ENCODE data around the gene IQCH.
"Not testable (repeated sequence)": the region's sequence is repeated elsewhere in the genome, so short reads cannot be mapped to it uniquely, and the experiment has no call there.

IQCH gene

GRCh38 chr15:67349634-67350033 is 95.0 kb downstream of the IQCH start:
- H3K4me2 ChIP-seq = no peak overlapping the region
- no peaks in the 10 kb centered on the region for H4K20me1 ChIP-seq
- no peaks in the 10 kb centered on the region for H3K4me1 ChIP-seq
- peaks cover 25 to 43% (median 32%) of the 10 kb centered on the region in 11 experiments for H3K9me3 ChIP-seq (replicated peaks in 1 of 11)
- H3K36me3 ChIP-seq = no peaks in the 10 kb centered on the region
- no peak for TF ChIP-seq Cebpa-rat (IDR thresholded peaks at IDR 0.05)
- H3K4me3 ChIP-seq = no peak overlapping the region
- no peak overlapping the region for H3K9ac ChIP-seq
- no peaks in the 10 kb centered on the region for H3K27me3 ChIP-seq
- no peak overlapping the region for H3K27ac ChIP-seq

- H4K20me1 ChIP-seq = no peaks in the 10 kb centered on the region
- H3K27me3 ChIP-seq = no peaks in the 10 kb centered on the region
- H3K9ac ChIP-seq = no peak overlapping the region
- H3K4me3 ChIP-seq = no peak overlapping the region
- no peak overlapping the region for H3K27ac ChIP-seq
- peaks cover 20 to 39% (median 28%) of the 10 kb centered on the region in 11 experiments for H3K9me3 ChIP-seq (replicated peaks in 1 of 11)
- no peaks in the 10 kb centered on the region for H3K36me3 ChIP-seq
- no peak overlapping the region for H3K4me2 ChIP-seq
- no peak for TF ChIP-seq Cebpa-rat (IDR thresholded peaks at IDR 0.05)
- no peaks in the 10 kb centered on the region for H3K4me1 ChIP-seq
These were observed 95.5 kb downstream of the IQCH start for GRCh38 chr15:67350042-67350441.

- peaks cover 0 to 2% (median under 1%) of the 10 kb centered on the region in 11 experiments; a peak in 10 of 22 replicates for H3K9me3 ChIP-seq (replicated peaks in 1 of 11)
- TF ChIP-seq Cebpa-rat (IDR thresholded peaks at IDR 0.05) = no peak
- no peaks in the 10 kb centered on the region for H3K27me3 ChIP-seq
- no peaks in the 10 kb centered on the region for H3K36me3 ChIP-seq
- H3K4me3 ChIP-seq = no peak overlapping the region
- no peaks in the 10 kb centered on the region for H3K4me1 ChIP-seq
- no peak overlapping the region for H3K9ac ChIP-seq
- no peak overlapping the region for H3K4me2 ChIP-seq
- no peak overlapping the region for H3K27ac ChIP-seq
- no peaks in the 10 kb centered on the region for H4K20me1 ChIP-seq
These were observed 103.8 kb downstream of the IQCH start for GRCh38 chr15:67358391-67358790.

- H3K27me3 ChIP-seq = no peaks in the 10 kb centered on the region
- no peak overlapping the region for H3K4me3 ChIP-seq
- H3K9ac ChIP-seq = no peak overlapping the region
- no peak for TF ChIP-seq Cebpa-rat (IDR thresholded peaks at IDR 0.05)
- H3K4me1 ChIP-seq = no peaks in the 10 kb centered on the region
- no peaks in the 10 kb centered on the region for H3K36me3 ChIP-seq
- no peak overlapping the region for H3K27ac ChIP-seq
- H4K20me1 ChIP-seq = no peaks in the 10 kb centered on the region
- H3K4me2 ChIP-seq = no peak overlapping the region
- H3K9me3 ChIP-seq (replicated peaks in 1 of 11) = no peaks in the 10 kb centered on the region; a peak in 1 of 22 replicates
These were observed 104.2 kb downstream of the IQCH start for GRCh38 chr15:67358812-67359211.

- Histone ChIP-seq H3K27me3 (no peaks in the 10 kb centered on the region), H3K36me3 (no peaks in the 10 kb centered on the region), H3K4me2 (no peak overlapping the region), H3K9ac (no peak overlapping the region), H3K4me1 (no peaks in the 10 kb centered on the region), H3K9me3 (replicated peaks in 1 of 11) (no peaks in the 10 kb centered on the region; a peak in 1 of 22 replicates), H4K20me1 (no peaks in the 10 kb centered on the region), H3K27ac (no peak overlapping the region), H3K4me3 (no peak overlapping the region)
- no peak for TF ChIP-seq Cebpa-rat (IDR thresholded peaks at IDR 0.05)
These were observed 105.0 kb downstream of the IQCH start for GRCh38 chr15:67359431-67360079.

GRCh38 chr15:67361100-67361499 is 106.5 kb downstream of the IQCH start:
- no peaks in the 10 kb centered on the region; a peak in 1 of 22 replicates for H3K9me3 ChIP-seq (replicated peaks in 1 of 11)
- no peak overlapping the region for H3K27ac ChIP-seq
- no peaks in the 10 kb centered on the region for H3K27me3 ChIP-seq
- H3K4me1 ChIP-seq = no peaks in the 10 kb centered on the region
- no peaks in the 10 kb centered on the region for H3K36me3 ChIP-seq
- no peaks in the 10 kb centered on the region for H4K20me1 ChIP-seq
- TF ChIP-seq Cebpa-rat (IDR thresholded peaks at IDR 0.05) = no peak
- H3K4me2 ChIP-seq = no peak overlapping the region
- H3K4me3 ChIP-seq = no peak overlapping the region
- H3K9ac ChIP-seq = no peak overlapping the region

- not testable (repeated sequence) for H3K36me3 ChIP-seq; H3K9me3 ChIP-seq (replicated peaks in 1 of 11); H3K4me1 ChIP-seq; H3K27ac ChIP-seq; H3K4me3 ChIP-seq; H3K4me2 ChIP-seq; H4K20me1 ChIP-seq; H3K27me3 ChIP-seq; H3K9ac ChIP-seq
These were observed 109.1 kb downstream of the IQCH start for GRCh38 chr15:67363712-67364111.

- Histone ChIP-seq H3K9ac (no peak overlapping the region), H3K4me1 (peaks cover 0 to 9% (median 0%) of the 10 kb centered on the region in 10 experiments; a peak in 7 of 20 replicates), H3K9me3 (replicated peaks in 1 of 11) (no peaks in the 10 kb centered on the region; a peak in 1 of 22 replicates), H3K36me3 (no peaks in the 10 kb centered on the region), H3K27ac (no peak overlapping the region), H3K4me3 (no peak overlapping the region), H3K27me3 (no peaks in the 10 kb centered on the region), H4K20me1 (no peaks in the 10 kb centered on the region), H3K4me2 (no peak overlapping the region)
- no peak for TF ChIP-seq Cebpa-rat (IDR thresholded peaks at IDR 0.05)
These were observed 111.4 kb downstream of the IQCH start for GRCh38 chr15:67365994-67366393.

GRCh38 chr15:67366904-67367303 is 112.3 kb downstream of the IQCH start:
- no peaks in the 10 kb centered on the region for H3K36me3 ChIP-seq
- no peak overlapping the region for H3K9ac ChIP-seq
- no peaks in the 10 kb centered on the region; a peak in 1 of 22 replicates for H3K9me3 ChIP-seq (replicated peaks in 1 of 11)
- TF ChIP-seq Cebpa-rat (IDR thresholded peaks at IDR 0.05) = no peak
- H3K27me3 ChIP-seq = no peaks in the 10 kb centered on the region
- H4K20me1 ChIP-seq = no peaks in the 10 kb centered on the region
- no peak overlapping the region for H3K27ac ChIP-seq
- peak overlapping the region in 4 of 11 experiments; percentile 4 to 40 (median 15); a peak in 7 of 22 replicates for H3K4me2 ChIP-seq
- peaks cover 0 to 9% (median 0%) of the 10 kb centered on the region in 10 experiments; a peak in 7 of 20 replicates for H3K4me1 ChIP-seq
- no peak overlapping the region for H3K4me3 ChIP-seq

- H3K27ac ChIP-seq = no peak overlapping the region
- no peak overlapping the region for H3K4me3 ChIP-seq
- H3K4me2 ChIP-seq = no peak overlapping the region
- TF ChIP-seq Cebpa-rat (IDR thresholded peaks at IDR 0.05) = no peak
- no peaks in the 10 kb centered on the region for H3K9me3 ChIP-seq (replicated peaks in 1 of 11)
- peaks cover 0 to 9% (median 0%) of the 10 kb centered on the region in 10 experiments; a peak in 7 of 20 replicates for H3K4me1 ChIP-seq
- H3K27me3 ChIP-seq = no peaks in the 10 kb centered on the region
- H3K36me3 ChIP-seq = no peaks in the 10 kb centered on the region
- H4K20me1 ChIP-seq = no peaks in the 10 kb centered on the region
- H3K9ac ChIP-seq = no peak overlapping the region
These were observed 114.9 kb downstream of the IQCH start for GRCh38 chr15:67369359-67369998.

All from BLaER1 treated with 17β-estradiol and CSF1 and Interleukin-3, amounts not matched to agents 10 nM and 100 nM (cell line).